Caco-2 (cell line): ENCODE results near the gene COG3. TPM values are rescaled to one million over a fixed set of nuclear protein-coding genes. Genes with fewer than 3 reads are reported as not detected.

Source experiments
- BruUV-seq: library from RNA; stranded (reverse); fragments of 400-500 nt; replicated peaks from 2 replicates; lab custom pipeline; 2021; lab: Mats Ljungman, UMichigan
- CTCF ChIA-PET: fragments of 300-600 bp; sonication (Branson Sonifier 250); formaldehyde crosslinking; loops from one replicate; lab custom pipeline; 2022; ENCODE audit warnings: antibody characterized with exemption; lab: Charles Lee
- POLR2A ChIA-PET: fragments of 300-600 bp; sonication (Branson Sonifier 250); formaldehyde crosslinking; loops from one replicate; lab custom pipeline; 2022; ENCODE audit warnings: antibody characterized with exemption; lab: Charles Lee
- DNase-seq, 2 experiments: peaks; one replicate each; pipeline versions ENCODE4 v3.0.0 to v3.0.0-alpha.2; 2020 to 2022
- H3K27me3 ChIP-seq: replicated peaks from 2 replicates; pipeline ENCODE4 v1.6.0; 2011; ENCODE audit warnings: low read length; ENCODE audit not compliant: control insufficient read depth, insufficient read depth
- H3K36me3 ChIP-seq: 2 replicates; pipeline ENCODE4 v1.5.1; 2011; ENCODE audit warnings: low read length; ENCODE audit not compliant: control insufficient read depth, insufficient read depth
- H3K4me1 ChIP-seq: fragments of 250-450 bp; sonication (Bioruptor Pico); 2 replicates; pipeline ENCODE4 v1.5.1; 2020; ENCODE audit warnings: mild to moderate bottlenecking
- H3K4me3 ChIP-seq: 2 replicates; pipeline ENCODE4 v1.5.1; 2011; ENCODE audit warnings: low read depth, mild to moderate bottlenecking, control low read depth, low read length
- H3K9me3 ChIP-seq: fragments of 250-450 bp; sonication (Bioruptor Pico); 2 replicates; pipeline ENCODE4 v1.5.1; 2020; ENCODE audit warnings: mild to moderate bottlenecking, moderate library complexity
- H3K27ac Mint-ChIP-seq: one replicate; pipeline ENCODE4 v1.8.0; 2022; ENCODE audit warnings: mixed read lengths; ENCODE audit not compliant: unreplicated experiment
- H3K27me3 Mint-ChIP-seq: one replicate; pipeline ENCODE4 v1.8.0; 2022; ENCODE audit warnings: mixed read lengths; ENCODE audit not compliant: insufficient read depth, unreplicated experiment
- H3K36me3 Mint-ChIP-seq: one replicate; pipeline ENCODE4 v1.8.0; 2022; ENCODE audit warnings: mild to moderate bottlenecking, mixed read lengths; ENCODE audit not compliant: insufficient read depth, unreplicated experiment
- H3K4me1 Mint-ChIP-seq: one replicate; pipeline ENCODE4 v1.8.0; 2022; ENCODE audit warnings: low read depth, mixed read lengths; ENCODE audit not compliant: unreplicated experiment
- H3K4me3 Mint-ChIP-seq: one replicate; pipeline ENCODE4 v1.8.0; 2022; ENCODE audit warnings: mild to moderate bottlenecking, moderate library complexity, mixed read lengths; ENCODE audit not compliant: unreplicated experiment
- H3K9me3 Mint-ChIP-seq: one replicate; pipeline ENCODE4 v1.8.0; 2022; ENCODE audit warnings: mixed read lengths; ENCODE audit not compliant: unreplicated experiment
- CTCF ChIP-seq, 2 experiments: fragments of 200-600 bp in 1 of 2; IDR thresholded peaks; 1 replicate in 1 of 2; 2 replicates in 1 of 2; pipeline versions ENCODE4 v1.5.1 to v1.8.0; 2011 to 2022; ENCODE audit warnings: antibody characterized with exemption in 1 of 2, control low read depth in 1 of 2, inconsistent platforms in 1 of 2, low read depth in 1 of 2, low read length in 1 of 2, mild to moderate bottlenecking in 1 of 2, moderate library complexity in 1 of 2; ENCODE audit not compliant: insufficient read depth in 1 of 2, severe bottlenecking in 1 of 2, unreplicated experiment in 1 of 2
- intact Hi-C: fragments of 100-400 bp; cut with micrococcal nuclease; formaldehyde crosslinking; loops from one replicate; pipeline ENCODE4 v1.10.0; 2022; ENCODE audit not compliant: unreplicated experiment
- total RNA-seq: library from RNA; stranded (reverse); gene quantifications from 2 replicates; pipeline ENCODE4 v1.2.3, GENCODE V29; 2022

The COG3 gene
- total RNA-seq, 1 experiment from 2014 or later, result 35.8 TPM

DNA sequence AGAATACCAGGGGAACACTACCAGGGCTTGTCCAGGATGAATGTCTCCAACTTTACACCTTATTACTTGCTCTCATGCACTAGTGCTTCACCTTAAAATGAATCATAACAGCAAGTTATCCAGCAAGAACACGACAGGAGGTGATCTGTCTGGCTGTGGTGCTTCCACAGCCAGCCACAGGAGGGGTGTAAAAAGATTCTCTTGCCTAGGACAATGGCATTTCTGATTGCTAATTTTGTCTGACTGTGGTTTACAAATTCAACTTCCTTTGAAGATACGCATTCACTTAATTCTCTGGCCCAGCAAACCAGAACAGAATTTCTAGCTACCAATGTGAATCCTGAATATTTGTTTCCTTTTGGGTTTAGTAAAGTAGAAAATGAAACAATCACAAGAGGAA, 23.1 kb upstream of the COG3 start:
- Histone ChIP-seq H3K4me3 (no peak overlapping the region), H3K27me3 (no peaks in the 10 kb centered on the region), H3K9me3 (no peaks in the 10 kb centered on the region), H3K4me1 (peaks cover 9% of the 10 kb centered on the region), H3K36me3 (no peaks in the 10 kb centered on the region)
- DNase-seq, result peak in 1 of 2 experiments; percentile 20
- Mint-ChIP-seq H3K4me1 (no peaks in the 10 kb centered on the region), H3K27ac (no peak overlapping the region), H3K9me3 (no peaks in the 10 kb centered on the region), H3K4me3 (no peak overlapping the region), H3K36me3 (no peaks in the 10 kb centered on the region), H3K27me3 (no peaks in the 10 kb centered on the region)
- intact Hi-C loops, result no loop called here
- POLR2A ChIA-PET, result no interaction called here
- peak; percentile 24 to 39 for TF ChIP-seq CTCF (IDR thresholded peaks at IDR 0.05; ENCODE audit: insufficient read depth in 1 of 2, low read depth in 1 of 2, low read length in 1 of 2, severe bottlenecking in 1 of 2, unreplicated experiment in 1 of 2)
- no TSS peak for BruUV-seq
- CTCF ChIA-PET, result interaction anchor here (0.6 to 0.7 kb wide), 2 partner anchors 20 to 132 kb away, joined by 5 to 6 read pairs; no protein-coding TSS in a partner anchor

DNA sequence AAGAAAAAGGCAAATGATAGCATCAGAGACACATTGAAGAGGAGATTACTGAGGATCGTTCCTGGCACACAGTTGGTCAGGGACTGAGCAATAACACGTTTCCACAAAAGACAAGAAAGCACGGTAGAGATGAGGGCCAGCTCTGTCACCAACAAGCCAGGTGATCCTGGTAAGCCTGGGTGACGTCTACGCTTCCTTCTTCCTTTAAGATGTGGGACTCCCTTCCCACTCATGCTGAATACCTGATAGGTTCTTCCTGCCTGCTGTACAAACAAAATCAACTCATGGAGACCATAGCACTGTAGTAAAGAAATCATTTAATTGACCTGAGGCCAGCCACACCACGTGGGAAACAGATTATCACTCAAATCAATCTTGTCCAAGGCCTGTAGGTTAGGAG, 19.7 kb upstream of the COG3 start:
- Mint-ChIP-seq H3K27ac (no peak overlapping the region), H3K4me3 (no peak overlapping the region), H3K4me1 (peaks cover 11% of the 10 kb centered on the region), H3K9me3 (no peaks in the 10 kb centered on the region), H3K36me3 (no peaks in the 10 kb centered on the region), H3K27me3 (no peaks in the 10 kb centered on the region)
- TF ChIP-seq CTCF (IDR thresholded peaks at IDR 0.05; ENCODE audit: insufficient read depth in 1 of 2, low read depth in 1 of 2, low read length in 1 of 2, severe bottlenecking in 1 of 2, unreplicated experiment in 1 of 2), result no peak
- no TSS peak for BruUV-seq
- H3K9me3 ChIP-seq, result no peaks in the 10 kb centered on the region
- no peak overlapping the region for H3K4me3 ChIP-seq
- ChIA-PET CTCF (no interaction called here), POLR2A (no interaction called here)
- H3K4me1 ChIP-seq, result peaks cover 24% of the 10 kb centered on the region
- H3K27me3 ChIP-seq, result no peaks in the 10 kb centered on the region
- intact Hi-C loops, result no loop called here
- DNase-seq, result no peak
- no peaks in the 10 kb centered on the region for H3K36me3 ChIP-seq

GRCh38 chr13:45446181-45446580, 18.6 kb upstream of the COG3 start:
- no peak for DNase-seq
- no peaks in the 10 kb centered on the region for H3K36me3 ChIP-seq
- H3K9me3 Mint-ChIP-seq, result no peaks in the 10 kb centered on the region
- BruUV-seq, result no TSS peak
- intact Hi-C loops, result loop anchor here (2.0 kb wide), 1 partner anchor 19 kb away; the partner anchor contains the start of gene COG3
- H3K9me3 ChIP-seq, result no peaks in the 10 kb centered on the region
- H3K27me3 ChIP-seq, result no peaks in the 10 kb centered on the region
- H3K4me1 Mint-ChIP-seq, result peaks cover 17% of the 10 kb centered on the region
- ChIA-PET CTCF (no interaction called here), POLR2A (no interaction called here)
- TF ChIP-seq CTCF (IDR thresholded peaks at IDR 0.05; ENCODE audit: insufficient read depth in 1 of 2, low read depth in 1 of 2, low read length in 1 of 2, severe bottlenecking in 1 of 2, unreplicated experiment in 1 of 2), result no peak
- no peak overlapping the region for H3K4me3 ChIP-seq
- no peak overlapping the region for H3K4me3 Mint-ChIP-seq
- H3K27me3 Mint-ChIP-seq, result no peaks in the 10 kb centered on the region
- peaks cover 26% of the 10 kb centered on the region for H3K4me1 ChIP-seq
- H3K27ac Mint-ChIP-seq, result no peak overlapping the region
- no peaks in the 10 kb centered on the region for H3K36me3 Mint-ChIP-seq
